H1 (cell line): ENCODE results near the gene PTK6. TPM values are rescaled to one million over a fixed set of nuclear protein-coding genes. Genes with fewer than 3 reads are reported as not detected.

Experiments
- CTCF ChIA-PET: fragments of 300-600 bp; sonication (Branson Sonifier 250); formaldehyde crosslinking; loops from one replicate; lab custom pipeline; 2021; ENCODE audit not compliant: partially characterized antibody; lab: Charles Lee
- POLR2A ChIA-PET: fragments of 300-600 bp; sonication (Branson Sonifier 250); formaldehyde crosslinking; loops from one replicate; lab custom pipeline; 2021; ENCODE audit warnings: inconsistent platforms; ENCODE audit not compliant: partially characterized antibody; lab: Charles Lee
- DNase-seq, 2 experiments: peaks; one replicate each; pipeline versions ENCODE4 v3.0.0 to v3.0.0-alpha.2; 2010 to 2022; ENCODE audit warnings: low spot score in 2 of 2, low read depth in 1 of 2, mixed read lengths in 1 of 2
- FAIRE-seq: peaks from 2 replicates; lab custom pipeline; 2011; peaks lifted over from hg19 to GRCh38; lab: Jason Lieb, UNC
- H2AFZ ChIP-seq: 2 replicates; pipeline ENCODE4 v1.8.1; 2012; ENCODE audit warnings: low read length, inconsistent platforms
- H2AK5ac ChIP-seq: 2 replicates; pipeline ENCODE4 v1.6.1; 2013; ENCODE audit warnings: low read depth, low read length
- H2BK120ac ChIP-seq: replicated peaks from 2 replicates; pipeline ENCODE3; 2013; ENCODE audit warnings: low read depth, low read length, inconsistent platforms
- H2BK12ac ChIP-seq: 2 replicates; pipeline ENCODE4 v1.6.1; 2013; ENCODE audit warnings: low read depth, low read length
- H2BK15ac ChIP-seq: 2 replicates; pipeline ENCODE4 v1.6.1; 2013; ENCODE audit warnings: low read length
- H2BK20ac ChIP-seq: 2 replicates; pipeline ENCODE4 v1.6.1; 2013; ENCODE audit warnings: low read length
- H2BK5ac ChIP-seq: 2 replicates; pipeline ENCODE4 v1.6.1; 2013; ENCODE audit warnings: low read depth, low read length
- H3K14ac ChIP-seq: 2 replicates; pipeline ENCODE4 v1.6.1; 2013; ENCODE audit warnings: inconsistent platforms; ENCODE audit not compliant: insufficient read length
- H3K18ac ChIP-seq: 2 replicates; pipeline ENCODE4 v1.6.1; 2013; ENCODE audit warnings: low read length; ENCODE audit errors: extremely low read depth
- H3K23ac ChIP-seq: 2 replicates; pipeline ENCODE4 v1.6.1; 2013; ENCODE audit warnings: inconsistent platforms; ENCODE audit not compliant: insufficient read length
- H3K23me2 ChIP-seq: 2 replicates; pipeline ENCODE4 v1.6.1; 2013; ENCODE audit warnings: low read depth, low read length
- H3K27ac ChIP-seq: 2 replicates; pipeline ENCODE4 v1.6.1; 2011; ENCODE audit warnings: low read depth, low read length, inconsistent platforms
- H3K27me3 ChIP-seq, 4 experiments: replicated peaks in 1 of 4; 1 replicate in 1 of 4; 2 replicates in 3 of 4; pipeline versions ENCODE4 v1.6.1 to v1.8.1; 2011 to 2013; ENCODE audit warnings: low read length in 3 of 4, mild to moderate bottlenecking in 3 of 4, inconsistent platforms in 2 of 4, mixed read lengths in 2 of 4, moderate library complexity in 1 of 4; ENCODE audit not compliant: control insufficient read depth in 3 of 4, insufficient read depth in 3 of 4; ENCODE audit errors: extremely low read depth in 1 of 4
- H3K36me3 ChIP-seq, 4 experiments: 2 replicates each; pipeline versions ENCODE4 v1.6.1 to v1.8.1; 2011 to 2013; ENCODE audit warnings: mild to moderate bottlenecking in 4 of 4, low read length in 3 of 4, moderate library complexity in 2 of 4, control low read depth in 1 of 4, inconsistent platforms in 1 of 4; ENCODE audit not compliant: insufficient read depth in 4 of 4, control insufficient read depth in 2 of 4
- H3K4ac ChIP-seq: replicated peaks from 2 replicates; pipeline ENCODE3; 2013; ENCODE audit warnings: low read length, low read depth, mixed read lengths, inconsistent platforms; ENCODE audit not compliant: insufficient read length
- H3K4me1 ChIP-seq, 4 experiments: replicated peaks in 1 of 4; 1 replicate in 1 of 4; 2 replicates in 3 of 4; pipeline versions ENCODE4 v1.6.1 to v1.8.1; 2011 to 2013; ENCODE audit warnings: low read length in 3 of 4, inconsistent platforms in 2 of 4, mixed read lengths in 1 of 4; ENCODE audit not compliant: insufficient read depth in 4 of 4, control insufficient read depth in 3 of 4
- H3K4me2 ChIP-seq, 2 experiments: 2 replicates each; pipeline versions ENCODE4 v1.6.1 to v1.8.1; 2011 to 2013; ENCODE audit warnings: low read depth in 2 of 2, low read length in 2 of 2, control low read depth in 1 of 2, inconsistent platforms in 1 of 2, mild to moderate bottlenecking in 1 of 2; ENCODE audit not compliant: insufficient read depth in 1 of 2
- H3K4me3 ChIP-seq, 4 experiments: fragments of 200-600, 300-600 bp in 1 of 4; sonication (generic), shearing (Covaris generic), sonication (Bioruptor Twin) in 1 of 4; 2 replicates each; pipeline versions ENCODE4 v1.5.1 to v1.8.1; 2011 to 2016; ENCODE audit warnings: low read length in 4 of 4, low read depth in 3 of 4, control low read depth in 2 of 4, inconsistent platforms in 2 of 4, mild to moderate bottlenecking in 2 of 4, mixed read lengths in 1 of 4, moderate library complexity in 1 of 4; ENCODE audit not compliant: insufficient read depth in 2 of 4; ENCODE audit errors: extremely low read depth in 1 of 4
- H3K56ac ChIP-seq: replicated peaks from 2 replicates; pipeline ENCODE3; 2013; ENCODE audit warnings: low read depth, mild to moderate bottlenecking, mixed read lengths, low read length, inconsistent platforms; ENCODE audit not compliant: insufficient read length
- H3K79me1 ChIP-seq: 2 replicates; pipeline ENCODE4 v1.6.1; 2013; ENCODE audit warnings: low read depth, low read length, control low read depth
- H3K79me2 ChIP-seq, 2 experiments: 2 replicates each; pipeline versions ENCODE4 v1.6.1 to v1.8.1; 2012 to 2013; ENCODE audit warnings: low read length in 2 of 2, mild to moderate bottlenecking in 2 of 2, inconsistent platforms in 1 of 2; ENCODE audit not compliant: insufficient read depth in 2 of 2, control insufficient read depth in 1 of 2
- H3K9ac ChIP-seq, 4 experiments: replicated peaks in 1 of 4; 1 replicate in 1 of 4; 2 replicates in 3 of 4; pipeline versions ENCODE4 v1.6.1 to v1.8.1; 2011 to 2013; ENCODE audit warnings: low read depth in 3 of 4, low read length in 3 of 4, control low read depth in 2 of 4, mild to moderate bottlenecking in 2 of 4, moderate library complexity in 2 of 4, inconsistent platforms in 1 of 4; ENCODE audit errors: extremely low read depth in 1 of 4
- H3K9me3 ChIP-seq, 2 experiments: 2 replicates each; pipeline versions ENCODE4 v1.6.1 to v1.8.1; 2012 to 2013; ENCODE audit warnings: mild to moderate bottlenecking in 2 of 2, moderate library complexity in 2 of 2, control low read depth in 1 of 2, inconsistent platforms in 1 of 2, low read depth in 1 of 2, low read length in 1 of 2, mixed read lengths in 1 of 2; ENCODE audit not compliant: insufficient read depth in 2 of 2
- H4K20me1 ChIP-seq, 2 experiments: replicated peaks in 1 of 2; 2 replicates each; pipeline versions ENCODE3 to v1.8.1; 2011 to 2013; ENCODE audit warnings: inconsistent platforms in 2 of 2, low read length in 2 of 2, mild to moderate bottlenecking in 1 of 2; ENCODE audit not compliant: insufficient read depth in 2 of 2, control insufficient read depth in 1 of 2
- H4K5ac ChIP-seq: 2 replicates; pipeline ENCODE4 v1.6.1; 2013; ENCODE audit warnings: low read length, low read depth, mixed read lengths, inconsistent platforms; ENCODE audit not compliant: insufficient read length
- H4K8ac ChIP-seq: 2 replicates; pipeline ENCODE4 v1.8.0; 2013; ENCODE audit warnings: mild to moderate bottlenecking, moderate library complexity, low read length, inconsistent platforms; ENCODE audit not compliant: insufficient read depth; ENCODE audit errors: extremely low read depth
- H4K91ac ChIP-seq: replicated peaks from 2 replicates; pipeline ENCODE3; 2013; ENCODE audit warnings: low read length, mixed read lengths, inconsistent platforms; ENCODE audit not compliant: insufficient read length
- HDAC2 ChIP-seq, 2 experiments: fragments of 300-600 bp in 1 of 2; sonication (generic) in 1 of 2; IDR thresholded peaks; 2 replicates each; pipeline ENCODE4 v1.6.1; 2011 to 2012; ENCODE audit warnings: low read depth in 2 of 2, low read length in 2 of 2, mild to moderate bottlenecking in 2 of 2, moderate library complexity in 2 of 2, borderline replicate concordance in 1 of 2, inconsistent platforms in 1 of 2
- WGBS, 2 experiments: shearing (Covaris generic) in 1 of 2; methylation state at CpG; one replicate each; pipeline versions ENCODE4 v1.1.6 to v1.1.7; 2013 to 2015; ENCODE audit warnings: low lambda C conversion rate in 2 of 2, mixed read lengths in 2 of 2, inconsistent platforms in 1 of 2, low coverage in 1 of 2, missing lambda C conversion rate in 1 of 2; ENCODE audit not compliant: insufficient replicate concordance in 2 of 2, insufficient coverage in 1 of 2, insufficient read length in 1 of 2; ENCODE audit errors: extremely low coverage in 1 of 2, missing lambda C conversion rate in 1 of 2; 5-methylcytosine and 5-hydroxymethylcytosine counted together
- polyA plus RNA-seq, 7 experiments: library from polyadenylated mRNA; depleted of rRNA in 3 of 7; stranded (reverse) in 5 of 7; unstranded in 2 of 7; fragments of >200 nt in 5 of 7; fragments of 200-250 nt in 2 of 7; gene quantifications; 1 replicate in 5 of 7; 2 replicates in 1 of 7; 4 replicates in 1 of 7; pipeline versions ENCODE4 v1.2.1 to v1.2.3, GENCODE V29; 2011 to 2013; ENCODE audit warnings: missing spikeins in 2 of 7, mixed read lengths in 2 of 7
- total RNA-seq: library from RNA; stranded (reverse); fragmentation: NEBNext Ultra II Directional; extraction: Animal tissue kit (Norgen Biotek cat#: 25700); gene quantifications from 2 replicates; pipeline ENCODE4 v1.2.1, GENCODE V29; 2021
- TF ChIP-seq, protein P1 (sequence below): IDR thresholded peaks from 2 replicates; pipeline ENCODE4 v1.6.1; 2012; ENCODE audit warnings: inconsistent platforms

Gene PTK6
- total and polyA plus RNA-seq, 2 of the 8 experiments (the other 6 are each of a cell fraction or from before 2014, with no cell fraction given): 0.12 to 0.19 TPM

DNA sequence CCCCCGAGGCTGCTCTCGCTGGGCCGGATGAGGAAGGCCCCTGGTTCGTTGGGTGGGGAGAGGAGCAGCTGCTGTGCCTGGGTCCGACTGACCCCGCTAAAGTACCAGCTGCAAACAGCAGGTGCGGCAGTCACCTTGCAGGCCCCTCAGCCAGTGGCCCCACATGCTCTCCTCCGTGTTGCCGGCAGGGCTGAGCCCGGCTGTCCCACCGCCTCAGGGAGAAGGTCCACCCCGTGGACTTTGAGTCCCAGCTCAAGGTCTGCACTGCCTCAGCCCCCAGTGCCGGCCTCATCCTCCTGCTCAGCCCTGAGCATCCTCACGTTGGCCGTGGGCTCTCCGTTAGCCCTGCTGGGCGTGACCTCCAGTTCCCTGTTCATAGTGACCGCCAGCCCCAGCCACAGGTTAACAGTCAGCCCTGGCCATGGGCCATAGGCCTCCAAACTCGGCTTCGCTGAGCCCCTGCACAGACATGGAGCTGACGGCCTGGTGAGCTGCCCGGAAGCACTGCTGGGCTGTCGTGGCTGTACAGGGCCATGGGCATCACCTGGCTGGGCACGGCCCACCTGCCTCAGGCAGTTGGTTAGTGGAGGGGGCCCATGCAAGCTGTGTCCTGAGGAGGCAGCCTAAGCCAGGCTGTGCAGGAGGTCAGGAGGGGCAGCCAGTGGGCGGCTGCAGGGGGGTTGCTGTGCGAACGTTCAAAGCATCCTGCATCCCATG lies 7.2 kb upstream of the PTK6 start:
- Histone ChIP-seq H3K18ac (no peak overlapping the region), H2BK120ac (no peak overlapping the region), H2AFZ (no peak overlapping the region), H3K27ac (no peak overlapping the region), H4K20me1 (no peaks in the 10 kb centered on the region), H3K79me2 (no peaks in the 10 kb centered on the region), H3K9me3 (no peaks in the 10 kb centered on the region), H3K36me3 (no peaks in the 10 kb centered on the region), H3K9ac (no peak overlapping the region), H3K27me3 (no peaks in the 10 kb centered on the region), H3K23me2 (no peaks in the 10 kb centered on the region), H3K56ac (no peak overlapping the region), H4K5ac (no peak overlapping the region), H3K4me3 (no peak overlapping the region), H2BK12ac (no peak overlapping the region), H2AK5ac (no peak overlapping the region), H4K91ac (no peak overlapping the region), H3K4me2 (no peak overlapping the region), H2BK5ac (no peak overlapping the region), H3K4ac (no peak overlapping the region), H4K8ac (no peak overlapping the region; the same call in 1 of the 2 replicates), H3K79me1 (no peaks in the 10 kb centered on the region), H2BK15ac (no peak overlapping the region), H3K14ac (no peak overlapping the region), H2BK20ac (no peak overlapping the region), H3K23ac (no peak overlapping the region), H3K4me1 (peaks cover 0 to 18% (median 7%) of the 10 kb centered on the region in 4 experiments; a peak in 6 of 7 replicates)
- DNase-seq (no peak), FAIRE-seq (no peak)
- TF ChIP-seq, protein P1, sequence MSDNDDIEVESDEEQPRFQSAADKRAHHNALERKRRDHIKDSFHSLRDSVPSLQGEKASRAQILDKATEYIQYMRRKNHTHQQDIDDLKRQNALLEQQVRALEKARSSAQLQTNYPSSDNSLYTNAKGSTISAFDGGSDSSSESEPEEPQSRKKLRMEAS: no peak
- no peak for TF ChIP-seq HDAC2 (IDR thresholded peaks at IDR 0.05; ENCODE audit: borderline replicate concordance in 1 of 2, low read depth in 2 of 2, low read length in 2 of 2)
- ChIA-PET POLR2A (interaction anchor here (1.5 kb wide), 1 partner anchor 23 kb away, joined by 5 read pairs; no protein-coding TSS in a partner anchor), CTCF (interaction anchor here (0.9 to 1.3 kb wide), 7 partner anchors 8 to 433 kb away, joined by 3 to 4 read pairs (median 3); partner anchors contain the start of gene RTEL1)
- 89% methylated on average over 26 of the region's 27 CpGs; no CpG with 5 or more reads in 1 of the 2 experiments for WGBS, 2 experiments
